ENCODE measurements around the gene IQSEC3.
"Not testable (repeated sequence)": the region's sequence is repeated elsewhere in the genome, so short reads cannot be mapped to it uniquely, and the experiment has no call there.

IQSEC3 gene

DNA sequence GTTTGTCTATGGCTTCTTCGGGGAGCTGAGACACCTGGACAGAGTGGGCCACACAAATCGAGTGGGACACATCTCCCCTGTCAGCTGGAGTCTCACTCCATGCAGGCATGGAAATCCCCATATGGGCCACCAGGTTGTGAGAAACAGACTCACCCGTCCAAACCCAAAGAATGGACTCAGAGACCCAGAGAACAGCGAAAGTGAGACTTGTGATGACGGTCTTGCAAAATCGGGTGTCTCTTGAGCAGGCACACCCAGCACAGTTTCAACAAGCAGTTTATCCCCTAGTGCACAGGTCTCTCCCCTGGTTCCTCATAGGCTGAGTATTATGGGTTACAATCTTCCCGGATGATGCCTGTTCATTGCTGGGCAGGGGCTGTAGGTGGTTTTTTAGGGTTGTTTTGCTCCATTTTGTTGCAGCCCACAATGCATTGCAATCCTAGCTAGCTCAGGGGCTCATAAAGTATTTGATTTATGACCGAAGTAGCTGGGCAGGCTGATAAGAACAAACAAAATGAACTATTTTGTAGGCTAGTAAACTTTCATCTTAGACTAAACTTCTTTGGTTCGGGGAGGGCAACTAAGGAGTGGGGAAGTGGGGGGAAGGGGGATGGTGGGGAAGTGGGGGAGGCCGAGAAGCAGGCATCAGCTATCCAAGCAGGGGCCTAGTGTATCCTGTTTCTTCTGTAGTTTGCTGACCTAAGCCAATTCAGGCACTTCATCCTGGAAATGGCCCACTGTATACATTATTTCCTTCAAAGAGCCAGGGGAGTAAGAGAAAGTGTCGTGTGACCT, 45.3 kb downstream of the IQSEC3 start:
- no peak for DNase-seq

GRCh38 chr12:113347-113746, 46.8 kb downstream of the IQSEC3 start:
- no peak for DNase-seq

DNA sequence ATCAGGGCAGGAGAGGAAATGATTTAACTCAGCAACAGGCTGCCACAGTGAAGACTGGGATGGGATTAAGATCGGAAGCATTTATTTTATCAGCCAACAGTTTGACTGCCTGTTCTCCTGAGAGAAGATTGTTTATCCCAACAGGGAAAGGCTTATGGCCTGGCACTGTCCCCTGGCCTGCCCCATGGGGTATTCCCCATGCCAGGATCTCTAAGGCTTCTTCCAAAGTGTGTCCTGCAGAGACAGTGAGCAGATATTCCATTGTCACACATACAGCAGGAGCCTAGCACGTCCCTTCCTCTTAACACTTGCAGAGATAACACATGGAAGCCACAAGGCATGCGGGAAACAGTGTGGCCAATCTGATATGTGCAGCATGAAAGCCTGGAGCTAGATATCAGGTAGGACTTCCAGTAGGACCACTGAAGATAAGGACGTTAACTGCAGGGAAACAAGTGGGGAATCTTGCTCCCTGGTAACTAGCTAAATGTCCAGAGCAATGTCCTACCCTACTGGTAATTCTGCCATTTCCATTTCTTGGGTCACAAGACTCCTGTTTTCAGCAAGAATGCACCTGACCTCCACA, 48.2 kb downstream of the IQSEC3 start:
- DNase-seq = no peak

DNA sequence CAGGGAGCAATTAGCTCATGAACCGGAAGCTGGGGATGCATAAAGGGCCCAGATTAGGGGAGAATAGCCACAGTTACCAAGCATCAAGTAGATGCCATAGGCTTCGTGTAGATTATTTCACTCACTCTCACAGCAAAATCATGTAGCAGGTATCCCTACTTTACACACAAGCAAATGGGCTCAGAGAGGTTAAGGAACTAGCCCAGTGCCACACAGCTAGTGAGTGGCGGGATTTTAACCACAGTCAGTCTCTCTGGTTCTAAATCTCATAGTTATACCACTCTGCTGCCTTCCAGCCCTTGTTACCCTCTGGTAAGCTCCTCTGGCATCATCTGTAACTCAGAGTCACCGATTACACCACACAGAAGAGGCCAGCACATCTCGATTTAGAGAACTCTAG, 49.0 kb downstream of the IQSEC3 start:
- DNase-seq = no peak

DNA sequence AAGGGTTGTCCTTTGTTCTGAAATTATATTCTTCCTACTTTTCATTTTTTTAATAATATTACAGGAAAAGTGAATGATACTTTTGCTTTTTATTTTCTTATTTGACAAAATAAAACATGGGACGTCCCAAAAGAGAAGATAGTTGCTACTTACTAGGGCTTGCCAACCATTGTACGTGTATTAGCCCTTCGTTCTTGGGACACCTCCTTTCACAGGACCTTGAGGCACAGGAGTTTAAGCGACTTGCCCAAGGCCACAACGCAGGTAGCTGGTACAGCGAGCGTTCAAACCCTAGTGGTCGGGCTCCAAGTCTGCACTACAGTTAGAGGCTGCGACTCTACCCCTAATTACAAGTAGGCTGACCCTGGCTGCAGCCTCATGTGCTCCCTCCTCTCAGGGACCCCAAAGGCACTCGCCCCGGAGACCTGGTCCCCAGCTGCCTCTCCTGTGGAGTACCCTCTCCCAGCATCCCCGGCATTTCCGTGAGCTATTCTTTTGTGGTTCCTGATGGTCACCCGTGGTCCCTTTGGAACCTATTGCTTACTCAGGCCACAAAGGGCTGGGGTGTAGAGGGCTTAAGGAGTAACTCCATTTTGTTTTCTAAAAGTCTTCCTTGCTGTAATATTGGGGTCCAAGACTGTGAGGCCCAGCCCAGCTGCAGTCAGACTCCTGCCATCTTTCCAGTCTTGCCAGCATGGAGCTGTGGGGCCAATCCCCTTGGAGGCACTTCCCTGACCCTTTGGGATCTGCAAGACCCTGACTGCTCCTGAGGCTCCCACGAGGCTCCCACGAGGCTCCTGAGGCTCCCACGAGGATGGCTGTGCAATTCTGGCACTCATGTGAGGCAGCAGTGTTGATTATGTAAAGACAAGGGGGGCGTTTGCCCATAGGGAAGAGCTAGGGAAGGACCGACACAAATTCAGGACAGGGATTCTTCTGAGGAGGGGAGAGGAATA, 49.7 kb downstream of the IQSEC3 start:
- DNase-seq = no peak

- no peak for DNase-seq
These were observed 50.7 kb downstream of the IQSEC3 start for GRCh38 chr12:117311-117710.

DNA sequence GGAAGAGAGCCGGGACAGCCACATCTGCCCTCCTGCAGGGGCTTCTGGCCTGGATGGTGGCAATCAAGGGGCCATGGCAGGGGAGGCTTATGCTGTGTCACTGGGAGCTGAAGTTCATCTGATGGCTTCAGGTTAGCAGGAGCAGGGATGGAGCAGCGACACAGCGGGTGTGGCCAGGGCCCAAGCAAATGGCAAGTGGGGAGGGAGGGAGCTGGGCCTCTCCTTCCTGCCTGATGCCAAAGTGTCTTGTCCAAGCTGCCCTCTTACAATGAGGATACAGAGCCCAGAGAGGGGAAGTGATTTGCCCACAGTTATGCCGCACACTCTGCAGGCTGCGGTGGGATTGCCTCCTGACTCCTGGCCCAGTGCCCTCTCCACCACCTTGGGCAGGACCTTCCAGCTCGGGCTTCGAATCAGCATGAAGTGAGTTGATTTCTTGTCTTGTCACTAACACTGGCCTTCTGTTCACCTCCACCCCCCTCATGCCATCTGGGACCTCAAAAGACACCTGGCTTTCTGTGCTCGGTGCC, 51.3 kb downstream of the IQSEC3 start:
- no peak for DNase-seq

GRCh38 chr12:118591-118990, 52.0 kb downstream of the IQSEC3 start:
- DNase-seq = no peak

DNA sequence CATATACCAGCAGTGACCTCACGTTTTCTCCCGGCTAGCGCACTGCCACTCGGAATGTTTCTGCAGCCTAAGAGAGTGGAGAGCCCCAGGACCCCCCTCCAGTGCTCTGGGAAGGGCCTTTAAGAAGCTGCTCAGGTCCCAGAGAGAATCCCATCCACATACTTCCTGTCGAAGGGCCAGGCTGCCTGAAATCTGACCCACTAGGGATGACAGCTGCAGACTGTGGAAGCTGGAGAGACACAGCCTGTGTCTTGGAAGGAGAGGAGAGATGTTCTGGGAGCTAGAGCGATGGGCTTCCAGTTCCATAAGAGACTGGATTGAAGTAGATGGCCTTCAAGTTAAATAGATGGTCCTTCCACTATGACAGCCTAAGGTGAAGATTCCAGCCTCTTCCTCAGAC, 54.4 kb downstream of the IQSEC3 start:
- no peak for DNase-seq

DNA sequence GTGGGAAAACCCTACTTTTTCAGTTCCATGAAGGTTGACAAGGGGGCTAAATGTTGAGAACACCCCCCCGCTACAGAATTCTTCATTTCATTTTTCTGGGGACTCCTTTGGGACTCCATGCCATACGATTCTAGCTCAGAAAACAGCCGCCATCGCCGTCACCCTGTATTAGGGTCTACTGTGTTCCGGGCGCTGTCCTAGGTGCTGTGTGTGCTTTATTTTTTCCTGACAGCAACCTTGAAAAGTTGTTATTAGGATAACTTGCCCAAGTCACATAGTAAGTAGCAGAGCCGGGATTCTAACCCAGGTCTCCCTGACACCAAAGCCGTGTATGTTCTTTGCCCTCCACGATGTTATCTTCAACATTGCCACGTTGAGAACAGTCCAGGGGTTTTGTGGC, 55.1 kb downstream of the IQSEC3 start:
- DNase-seq = no peak

GRCh38 chr12:125075-125474, 58.5 kb downstream of the IQSEC3 start:
- DNase-seq = no peak

GRCh38 chr12:125566-125965, 59.0 kb downstream of the IQSEC3 start:
- no peak for DNase-seq

GRCh38 chr12:128079-128478, 61.5 kb downstream of the IQSEC3 start:
- no peak for DNase-seq

DNA sequence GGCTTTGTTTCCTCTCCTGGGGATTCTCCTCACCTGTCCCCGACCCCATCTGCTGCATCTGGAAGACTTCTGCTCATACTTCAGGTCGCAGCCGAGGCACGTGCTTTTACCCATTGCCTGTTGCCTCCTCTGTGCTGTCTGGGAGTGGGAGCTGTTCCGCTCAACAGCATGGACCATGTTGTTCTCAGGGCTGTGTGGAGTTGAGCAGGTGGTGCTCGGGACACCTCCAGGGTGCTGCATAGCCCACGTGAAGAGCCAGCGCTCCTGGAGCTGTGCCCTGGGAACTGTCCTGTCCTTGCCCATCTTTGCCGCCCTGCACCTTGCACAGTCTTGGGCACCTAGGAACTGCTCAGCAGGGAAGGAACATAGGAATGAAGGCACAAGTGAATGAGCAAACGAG, 62.4 kb downstream of the IQSEC3 start:
- no peak for DNase-seq

GRCh38 chr12:130519-130918, 64.0 kb downstream of the IQSEC3 start:
- no peak for DNase-seq

- no peak for DNase-seq
These were observed 64.4 kb downstream of the IQSEC3 start for GRCh38 chr12:131008-131407.

GRCh38 chr12:131732-132495, 65.3 kb downstream of the IQSEC3 start:
- peak; percentile 13 for DNase-seq

GRCh38 chr12:133616-134232, 67.2 kb downstream of the IQSEC3 start:
- not testable (repeated sequence) for DNase-seq

GRCh38 chr12:135138-135537, 68.6 kb downstream of the IQSEC3 start:
- no peak for DNase-seq

- DNase-seq = no peak
These were observed 71.8 kb downstream of the IQSEC3 start for GRCh38 chr12:138171-138897.

- no peak for DNase-seq
These were observed 72.4 kb downstream of the IQSEC3 start for GRCh38 chr12:138898-139534.
